DND-41 (cell line): ENCODE data around the gene MFSD11.
"Not testable (repeated sequence)": the region's sequence is repeated elsewhere in the genome, so short reads cannot be mapped to it uniquely, and the experiment has no call there.

Experiments
- ATAC-seq: fragments of 200-7000 bp; cut with Tn5 transposase; 3 replicates; pipeline ENCODE4 v1.9.1; 2021; ENCODE audit warnings: low read depth; ENCODE audit not compliant: insufficient read depth
- DNase-seq: peaks from one replicate; pipeline ENCODE4 v3.0.0-alpha.2; 2020
- H2AFZ ChIP-seq: 2 replicates; pipeline ENCODE4 v1.6.0; 2012; ENCODE audit warnings: low read depth, low read length
- H3K27ac ChIP-seq: 2 replicates; pipeline ENCODE4 v1.5.1; 2012; ENCODE audit warnings: low read length, inconsistent platforms
- H3K27me3 ChIP-seq: fragments of 200-600 bp; sonication (generic); 2 replicates; pipeline ENCODE4 v1.6.0; 2012; ENCODE audit warnings: low read length, mild to moderate bottlenecking, inconsistent platforms; ENCODE audit not compliant: insufficient read depth, poor library complexity
- H3K36me3 ChIP-seq: 2 replicates; pipeline ENCODE4 v1.5.1; 2012; ENCODE audit warnings: low read length, inconsistent platforms; ENCODE audit not compliant: insufficient read depth
- H3K4me1 ChIP-seq: 2 replicates; pipeline ENCODE4 v1.5.1; 2012; ENCODE audit warnings: mild to moderate bottlenecking, low read length; ENCODE audit not compliant: insufficient read depth
- H3K4me2 ChIP-seq: 2 replicates; pipeline ENCODE4 v1.6.0; 2012; ENCODE audit warnings: mild to moderate bottlenecking, moderate library complexity, low read length, inconsistent platforms; ENCODE audit not compliant: insufficient read depth
- H3K4me3 ChIP-seq, 2 experiments: fragments of 200-600 bp in 1 of 2; shearing (Covaris generic) in 1 of 2; 2 replicates each; pipeline ENCODE4 v1.5.1; 2012 to 2016; ENCODE audit warnings: inconsistent platforms in 2 of 2, low read length in 2 of 2, mild to moderate bottlenecking in 2 of 2, low read depth in 1 of 2, moderate library complexity in 1 of 2
- H3K79me2 ChIP-seq: 2 replicates; pipeline ENCODE4 v1.6.0; 2012; ENCODE audit warnings: low read length, inconsistent platforms; ENCODE audit not compliant: insufficient read depth
- H3K9ac ChIP-seq: 2 replicates; pipeline ENCODE4 v1.6.0; 2012; ENCODE audit warnings: low read depth, mild to moderate bottlenecking, inconsistent platforms, low read length, moderate library complexity
- H3K9me3 ChIP-seq: 2 replicates; pipeline ENCODE4 v1.5.1; 2012; ENCODE audit warnings: low read length, moderate library complexity, mild to moderate bottlenecking, inconsistent platforms; ENCODE audit not compliant: insufficient read depth, severe bottlenecking
- H4K20me1 ChIP-seq: 2 replicates; pipeline ENCODE4 v1.6.0; 2012; ENCODE audit warnings: low read length; ENCODE audit not compliant: insufficient read depth
- EZH2 ChIP-seq: IDR thresholded peaks from 3 replicates; pipeline ENCODE4 v1.6.1; 2012; ENCODE audit warnings: borderline replicate concordance, low read depth, mild to moderate bottlenecking, moderate library complexity, low read length, inconsistent platforms; ENCODE audit not compliant: severe bottlenecking
- TF ChIP-seq, protein P1 (sequence below): IDR thresholded peaks from 2 replicates; pipeline ENCODE4 v1.5.1; 2012; ENCODE audit warnings: borderline replicate concordance, low read length, moderate library complexity, mild to moderate bottlenecking; ENCODE audit not compliant: poor library complexity, severe bottlenecking; ENCODE audit errors: extremely low read depth

MFSD11 gene

DNA sequence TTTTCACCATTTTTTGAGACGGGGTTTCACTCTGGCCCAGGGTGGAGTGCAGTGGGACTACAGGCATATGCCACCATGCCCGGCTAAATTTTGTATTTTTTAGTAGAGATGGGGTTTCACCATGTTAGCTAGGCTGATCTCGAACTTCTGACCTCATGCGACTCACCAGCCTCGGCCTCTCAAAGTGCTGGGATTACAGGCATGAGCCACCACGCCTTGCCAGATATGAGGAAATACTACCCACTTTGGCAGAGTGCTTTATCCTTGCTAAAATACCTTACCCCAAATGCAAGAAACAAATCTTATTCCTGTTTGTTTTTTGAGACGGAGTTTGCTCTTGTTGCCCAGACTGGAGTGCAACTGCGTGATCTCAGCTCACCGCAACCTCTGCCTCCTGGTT, 67.4 kb downstream of the MFSD11 start:
- Histone ChIP-seq H3K36me3 (no peaks in the 10 kb centered on the region), H4K20me1 (no peaks in the 10 kb centered on the region), H3K27me3 (no peaks in the 10 kb centered on the region), H3K9me3 (no peaks in the 10 kb centered on the region), H3K4me1 (no peaks in the 10 kb centered on the region), H3K79me2 (no peaks in the 10 kb centered on the region), H3K4me2 (no peak overlapping the region), H3K27ac (no peak overlapping the region), H2AFZ (no peak overlapping the region), H3K9ac (no peak overlapping the region), H3K4me3 (no peak overlapping the region)
- TF ChIP-seq, protein P1, sequence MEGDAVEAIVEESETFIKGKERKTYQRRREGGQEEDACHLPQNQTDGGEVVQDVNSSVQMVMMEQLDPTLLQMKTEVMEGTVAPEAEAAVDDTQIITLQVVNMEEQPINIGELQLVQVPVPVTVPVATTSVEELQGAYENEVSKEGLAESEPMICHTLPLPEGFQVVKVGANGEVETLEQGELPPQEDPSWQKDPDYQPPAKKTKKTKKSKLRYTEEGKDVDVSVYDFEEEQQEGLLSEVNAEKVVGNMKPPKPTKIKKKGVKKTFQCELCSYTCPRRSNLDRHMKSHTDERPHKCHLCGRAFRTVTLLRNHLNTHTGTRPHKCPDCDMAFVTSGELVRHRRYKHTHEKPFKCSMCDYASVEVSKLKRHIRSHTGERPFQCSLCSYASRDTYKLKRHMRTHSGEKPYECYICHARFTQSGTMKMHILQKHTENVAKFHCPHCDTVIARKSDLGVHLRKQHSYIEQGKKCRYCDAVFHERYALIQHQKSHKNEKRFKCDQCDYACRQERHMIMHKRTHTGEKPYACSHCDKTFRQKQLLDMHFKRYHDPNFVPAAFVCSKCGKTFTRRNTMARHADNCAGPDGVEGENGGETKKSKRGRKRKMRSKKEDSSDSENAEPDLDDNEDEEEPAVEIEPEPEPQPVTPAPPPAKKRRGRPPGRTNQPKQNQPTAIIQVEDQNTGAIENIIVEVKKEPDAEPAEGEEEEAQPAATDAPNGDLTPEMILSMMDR = no peak
- no peak for TF ChIP-seq EZH2
- ATAC-seq (no peak), DNase-seq (no peak)

DNA sequence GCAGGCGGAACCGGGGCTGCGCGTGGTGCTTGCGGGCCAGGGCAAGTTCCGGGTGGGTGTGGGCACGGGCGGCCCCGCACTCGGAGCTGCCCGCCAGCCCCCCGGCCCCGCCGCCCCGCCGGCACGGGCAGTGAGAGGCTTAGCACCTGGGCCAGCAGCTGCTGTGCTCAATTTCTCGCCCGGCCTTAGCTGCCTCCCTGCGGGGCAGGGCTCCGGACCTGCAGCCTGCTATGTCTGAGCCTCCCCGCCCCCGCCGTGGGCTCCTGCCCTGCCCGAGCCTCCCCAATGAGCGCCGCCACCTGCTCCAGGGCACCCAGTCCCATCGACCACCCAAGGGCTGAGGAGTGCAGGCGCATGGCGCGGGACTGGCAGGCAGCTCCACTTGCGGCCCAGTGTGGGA, 68.2 kb downstream of the MFSD11 start:
- H3K9ac ChIP-seq, DNase-seq, H3K4me3 ChIP-seq, H4K20me1 ChIP-seq, H3K27ac ChIP-seq, H3K79me2 ChIP-seq, H3K27me3 ChIP-seq, H2AFZ ChIP-seq, H3K4me1 ChIP-seq, H3K4me2 ChIP-seq, H3K36me3 ChIP-seq, H3K9me3 ChIP-seq, ATAC-seq: not testable (repeated sequence)

DNA sequence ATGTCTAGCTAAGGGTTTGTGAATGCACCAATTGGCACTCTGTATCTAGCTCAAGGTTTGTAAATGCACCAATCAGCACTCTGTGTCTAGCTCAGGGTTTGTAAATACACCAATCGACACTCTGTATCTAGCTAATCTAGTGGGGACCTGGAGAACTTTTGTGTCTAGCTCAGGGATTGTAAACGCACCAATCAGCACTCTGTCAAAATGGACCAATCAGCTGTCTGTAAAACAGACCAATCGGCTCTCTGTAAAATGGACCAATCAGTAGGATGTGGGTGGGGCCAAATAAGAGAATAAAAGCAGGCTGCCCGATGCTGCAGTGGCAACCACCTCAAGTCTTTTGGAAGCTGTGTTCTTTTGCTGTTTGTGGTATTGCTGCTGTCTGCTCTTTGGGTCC, 68.8 kb downstream of the MFSD11 start:
- not testable (repeated sequence) for H3K4me3 ChIP-seq, H3K4me2 ChIP-seq, H2AFZ ChIP-seq, H3K9me3 ChIP-seq, H3K4me1 ChIP-seq, ATAC-seq, H3K9ac ChIP-seq, H3K79me2 ChIP-seq, H3K27ac ChIP-seq, H3K36me3 ChIP-seq, H3K27me3 ChIP-seq, DNase-seq, H4K20me1 ChIP-seq

DNA sequence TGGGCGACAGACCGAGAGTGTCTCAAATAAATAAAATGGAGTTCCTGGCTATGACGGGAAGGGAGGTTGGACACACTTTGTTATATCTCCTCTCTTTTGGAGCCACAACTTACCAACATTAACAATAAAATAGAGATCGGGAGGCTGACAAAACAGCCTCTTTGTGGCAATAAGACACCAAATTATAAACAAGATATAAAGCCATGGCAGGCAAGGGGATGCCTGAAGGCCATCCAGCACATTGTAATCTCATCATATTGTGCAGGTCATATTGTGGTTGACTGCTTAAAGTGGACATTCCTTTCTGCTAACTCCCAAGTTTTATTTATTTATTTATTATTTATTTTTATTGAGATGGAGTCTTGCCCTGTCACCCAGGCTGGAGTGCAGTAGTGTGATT, 70.4 kb downstream of the MFSD11 start:
- no peaks in the 10 kb centered on the region for H3K36me3 ChIP-seq
- H3K27me3 ChIP-seq = no peaks in the 10 kb centered on the region
- no peak for ATAC-seq
- no peaks in the 10 kb centered on the region for H4K20me1 ChIP-seq
- H3K4me3 ChIP-seq = no peak overlapping the region
- H3K4me1 ChIP-seq = no peaks in the 10 kb centered on the region
- TF ChIP-seq, protein P1 = no peak
- TF ChIP-seq EZH2 = no peak
- H3K79me2 ChIP-seq = no peaks in the 10 kb centered on the region
- no peak overlapping the region for H3K9ac ChIP-seq
- H3K4me2 ChIP-seq = no peak overlapping the region
- no peaks in the 10 kb centered on the region for H3K9me3 ChIP-seq
- no peak overlapping the region for H3K27ac ChIP-seq
- H2AFZ ChIP-seq = no peak overlapping the region
- DNase-seq = no peak

DNA sequence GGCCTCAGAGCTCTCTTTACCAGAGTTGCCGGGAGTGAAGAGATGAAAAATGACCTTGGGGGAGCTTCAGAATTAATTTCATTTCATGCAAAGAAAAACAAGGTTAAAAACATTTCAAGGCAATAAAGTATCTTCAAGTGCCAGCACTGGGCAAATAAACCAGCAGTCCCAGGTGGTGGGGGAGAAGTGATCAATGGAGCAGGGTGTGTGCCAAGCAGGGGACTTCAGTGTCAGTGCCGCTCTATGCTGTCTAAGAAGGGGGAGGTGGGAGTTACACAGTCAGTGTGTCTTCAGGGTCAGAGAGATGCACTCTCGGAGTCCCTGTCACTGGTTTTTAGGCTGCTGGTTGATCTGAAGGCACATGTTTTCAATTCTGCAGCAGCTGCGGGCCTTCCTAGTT, 73.0 kb downstream of the MFSD11 start:
- H3K36me3 ChIP-seq = no peaks in the 10 kb centered on the region
- H4K20me1 ChIP-seq = no peaks in the 10 kb centered on the region
- H3K9ac ChIP-seq = no peak overlapping the region
- H3K4me1 ChIP-seq = no peaks in the 10 kb centered on the region
- no peaks in the 10 kb centered on the region for H3K79me2 ChIP-seq
- H3K27ac ChIP-seq = no peak overlapping the region
- ATAC-seq (no peak), DNase-seq (no peak)
- no peaks in the 10 kb centered on the region for H3K9me3 ChIP-seq
- H3K4me2 ChIP-seq = no peak overlapping the region
- no peak overlapping the region for H3K4me3 ChIP-seq
- H3K27me3 ChIP-seq = no peaks in the 10 kb centered on the region
- H2AFZ ChIP-seq = no peak overlapping the region
- TF ChIP-seq EZH2 = no peak
- TF ChIP-seq, protein P1 = no peak
